22Rv1 (cell line): ENCODE measurements around the gene NR5A1.

ENCODE experiments used
- ZFX ChIP-seq: fragments of 450-650 bp; IDR thresholded peaks from 2 replicates; pipeline ENCODE4 v1.6.1; 2017; ENCODE audit warnings: antibody characterized with exemption, borderline replicate concordance
- TF ChIP-seq, protein P1 (sequence below): fragments of 450-650 bp; IDR thresholded peaks from 2 replicates; pipeline ENCODE4 v1.5.1; 2017; ENCODE audit warnings: mild to moderate bottlenecking

DNA sequence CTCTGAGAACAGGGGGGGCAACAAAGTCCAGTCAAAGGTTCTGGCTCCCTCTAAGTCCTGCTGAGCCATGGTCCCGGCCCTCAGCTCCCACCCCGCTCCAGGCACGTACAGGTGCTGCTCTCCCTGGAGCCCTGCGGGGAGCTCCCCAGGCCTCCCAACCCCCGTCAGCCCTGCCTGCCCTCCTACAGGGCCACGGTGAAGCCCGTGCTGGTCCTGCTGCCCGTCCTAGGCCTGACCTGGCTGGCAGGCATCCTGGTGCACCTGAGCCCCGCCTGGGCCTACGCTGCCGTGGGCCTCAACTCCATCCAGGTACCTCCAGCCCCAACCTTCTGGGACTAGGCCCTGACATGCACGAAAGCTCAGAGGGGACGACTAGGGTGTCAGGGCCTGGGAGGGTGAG lies 36.9 kb downstream of the NR5A1 start:
- TF ChIP-seq, protein P1, sequence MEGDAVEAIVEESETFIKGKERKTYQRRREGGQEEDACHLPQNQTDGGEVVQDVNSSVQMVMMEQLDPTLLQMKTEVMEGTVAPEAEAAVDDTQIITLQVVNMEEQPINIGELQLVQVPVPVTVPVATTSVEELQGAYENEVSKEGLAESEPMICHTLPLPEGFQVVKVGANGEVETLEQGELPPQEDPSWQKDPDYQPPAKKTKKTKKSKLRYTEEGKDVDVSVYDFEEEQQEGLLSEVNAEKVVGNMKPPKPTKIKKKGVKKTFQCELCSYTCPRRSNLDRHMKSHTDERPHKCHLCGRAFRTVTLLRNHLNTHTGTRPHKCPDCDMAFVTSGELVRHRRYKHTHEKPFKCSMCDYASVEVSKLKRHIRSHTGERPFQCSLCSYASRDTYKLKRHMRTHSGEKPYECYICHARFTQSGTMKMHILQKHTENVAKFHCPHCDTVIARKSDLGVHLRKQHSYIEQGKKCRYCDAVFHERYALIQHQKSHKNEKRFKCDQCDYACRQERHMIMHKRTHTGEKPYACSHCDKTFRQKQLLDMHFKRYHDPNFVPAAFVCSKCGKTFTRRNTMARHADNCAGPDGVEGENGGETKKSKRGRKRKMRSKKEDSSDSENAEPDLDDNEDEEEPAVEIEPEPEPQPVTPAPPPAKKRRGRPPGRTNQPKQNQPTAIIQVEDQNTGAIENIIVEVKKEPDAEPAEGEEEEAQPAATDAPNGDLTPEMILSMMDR, result no peak
- no peak for TF ChIP-seq ZFX
